GM18858 (cell line): ENCODE results near the gene KCNAB2.

Experiments used
- ATAC-seq: cut with Tn5 transposase; IDR thresholded peaks from one replicate; pipeline ENCODE4 v1.9.1; 2021; ENCODE audit not compliant: unreplicated experiment

Gene KCNAB2

DNA sequence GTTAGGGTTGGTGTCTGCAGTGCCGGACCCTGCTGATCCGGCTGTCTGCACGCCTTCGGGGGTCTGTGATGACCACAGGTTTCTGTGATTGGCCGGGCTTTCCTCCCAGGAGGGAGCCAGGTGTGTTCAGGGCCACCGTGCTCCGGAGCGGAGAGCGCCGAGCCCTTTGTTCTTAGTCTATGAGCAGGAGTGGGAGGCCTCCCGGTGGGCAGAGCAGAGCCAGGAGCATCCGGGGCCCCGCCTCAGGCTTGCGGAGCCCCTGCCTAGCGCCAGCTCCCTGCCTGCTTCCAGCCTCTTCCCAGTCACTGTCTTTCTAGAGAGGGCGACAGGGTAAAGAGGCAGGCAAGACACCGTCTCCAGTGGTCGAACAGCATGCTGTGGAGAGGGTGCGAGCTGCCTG lies 31.8 kb downstream of the KCNAB2 start:
- ATAC-seq = no peak

DNA sequence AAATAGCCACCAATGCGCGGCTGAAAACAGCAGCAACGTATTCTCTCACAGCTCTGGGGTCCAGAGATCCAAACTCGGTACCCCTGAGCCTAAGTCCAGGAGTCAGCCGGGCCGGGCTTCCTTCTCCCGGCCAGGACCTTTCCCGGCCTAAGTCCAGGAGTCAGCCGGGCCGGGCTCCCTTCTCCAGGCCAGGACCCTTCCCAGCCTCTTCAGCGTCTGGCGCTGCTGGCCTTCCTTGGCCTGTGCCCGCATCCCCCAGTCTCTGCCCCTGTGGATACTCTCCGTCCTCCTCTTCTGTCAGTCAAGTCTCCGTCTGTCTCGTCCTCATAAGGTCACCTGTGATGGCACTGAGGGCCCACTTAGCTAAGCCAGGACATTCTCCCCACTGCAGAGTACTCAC lies 32.2 kb downstream of the KCNAB2 start:
- no peak for ATAC-seq

GRCh38 chr1:6080469-6080868 lies 34.8 kb downstream of the KCNAB2 start:
- no peak for ATAC-seq

DNA sequence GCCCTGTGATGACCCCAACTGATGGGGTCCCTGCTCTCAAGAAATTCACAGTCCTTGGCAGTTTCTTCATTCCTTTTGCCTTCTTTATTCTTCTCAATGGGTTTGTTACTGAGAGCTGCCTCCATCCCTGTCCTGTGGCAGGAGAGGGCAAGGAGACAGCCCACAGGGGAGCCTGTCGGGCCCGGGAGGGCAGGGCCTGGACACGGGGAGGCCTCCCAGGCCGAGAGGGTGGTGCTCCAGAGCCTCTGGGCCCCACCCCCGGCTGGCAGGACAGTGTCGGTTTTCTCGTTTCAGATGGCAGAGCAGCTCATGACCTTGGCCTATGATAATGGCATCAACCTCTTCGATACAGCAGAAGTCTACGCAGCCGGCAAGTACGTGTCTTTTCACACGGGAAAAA lies 36.2 kb downstream of the KCNAB2 start:
- no peak for ATAC-seq

DNA sequence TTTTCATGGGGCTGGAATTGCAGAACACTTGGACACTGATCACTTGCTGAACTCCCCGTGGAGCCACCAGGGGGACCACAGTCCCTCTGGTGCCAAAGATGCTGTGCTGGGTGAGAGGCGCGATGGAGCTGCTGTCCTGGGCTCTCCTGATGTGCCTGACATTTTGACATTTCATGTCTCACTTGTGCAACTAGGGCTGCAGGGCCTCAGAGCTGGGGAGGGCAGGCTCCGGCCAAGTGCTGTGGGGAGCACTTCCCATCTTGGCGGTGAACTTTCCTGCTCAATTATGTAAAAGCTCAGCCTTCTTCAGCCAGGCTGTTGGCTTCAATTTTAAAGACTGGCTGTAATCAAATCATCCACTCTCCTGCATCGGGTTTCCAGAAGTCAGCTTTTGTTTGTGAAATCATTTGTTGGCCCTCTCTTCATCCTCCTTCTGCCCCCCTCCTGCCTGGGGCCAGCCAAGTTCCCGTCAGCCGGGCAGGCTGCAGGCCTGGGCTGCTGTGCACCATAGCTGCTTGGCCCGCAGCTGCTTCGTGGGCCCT lies 36.8 kb downstream of the KCNAB2 start:
- no peak for ATAC-seq

GRCh38 chr1:6083385-6083784 lies 37.7 kb downstream of the KCNAB2 start:
- ATAC-seq = no peak

DNA sequence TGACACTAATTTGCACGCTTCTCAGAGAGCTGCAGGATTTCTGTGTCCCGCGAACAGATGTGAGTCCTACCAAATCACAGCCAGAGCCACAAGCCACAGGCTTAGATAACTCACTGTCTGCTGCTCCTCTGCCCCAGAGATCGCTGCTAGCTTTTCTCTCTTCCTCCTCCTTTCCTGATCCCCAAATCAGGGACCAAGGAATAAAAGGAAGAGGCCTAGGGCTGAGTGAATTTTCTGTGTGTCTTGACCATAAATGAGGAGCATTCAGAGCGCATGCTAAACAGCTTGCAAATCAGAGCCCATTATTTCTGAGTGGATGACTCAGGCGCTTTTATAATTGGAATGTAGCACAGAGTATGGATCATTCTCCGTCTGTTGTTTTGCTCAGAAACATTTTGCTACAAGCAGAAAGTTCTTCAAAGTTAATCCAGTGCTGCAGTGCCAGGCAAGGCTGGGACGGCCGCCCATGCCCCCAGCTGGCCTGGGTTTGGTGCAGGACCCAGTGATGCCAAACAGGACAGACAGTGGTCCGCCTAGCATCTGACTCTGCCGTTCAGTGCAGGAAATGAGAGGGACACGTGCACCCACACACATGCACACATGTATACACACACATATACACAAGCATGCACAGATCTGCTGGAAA lies 38.2 kb downstream of the KCNAB2 start:
- ATAC-seq = no peak

DNA sequence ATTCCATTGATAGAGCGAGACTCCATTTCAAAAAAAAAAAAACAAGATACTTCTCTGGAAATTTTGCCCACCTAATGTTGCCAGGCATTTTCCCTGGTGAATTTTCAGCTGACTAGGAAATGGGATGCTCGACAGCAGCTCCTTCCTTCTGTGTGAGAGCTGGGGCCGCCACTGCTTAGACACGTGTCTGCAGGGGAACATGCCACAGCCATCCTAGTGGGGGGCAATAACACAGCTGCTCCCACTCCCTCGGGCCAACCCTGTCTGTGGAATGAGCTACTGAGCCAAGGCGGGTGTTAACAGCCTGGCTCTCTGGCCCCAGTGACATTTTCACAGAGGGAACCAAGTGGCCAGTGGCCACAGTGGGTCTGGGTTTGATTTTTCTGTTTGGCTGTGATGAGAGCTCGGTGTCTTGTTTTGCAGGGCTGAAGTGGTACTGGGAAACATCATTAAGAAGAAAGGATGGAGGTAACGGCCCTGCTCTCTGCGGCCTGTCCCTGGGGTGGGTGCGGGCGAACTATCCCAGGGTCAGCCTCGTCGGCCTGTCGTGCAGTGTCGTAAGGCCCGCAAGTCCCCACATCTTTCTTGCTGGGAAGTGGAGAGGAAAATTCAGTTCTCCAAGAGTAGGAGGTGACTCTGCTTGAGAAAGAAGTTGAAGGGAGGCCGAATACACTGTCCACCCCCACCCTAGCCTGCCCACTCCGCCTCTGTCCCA lies 39.2 kb downstream of the KCNAB2 start:
- ATAC-seq = no peak

GRCh38 chr1:6085666-6086065 lies 40.0 kb downstream of the KCNAB2 start:
- ATAC-seq = no peak

- ATAC-seq = no peak
Measured at GRCh38 chr1:6086358-6086757, 40.7 kb downstream of the KCNAB2 start.

DNA sequence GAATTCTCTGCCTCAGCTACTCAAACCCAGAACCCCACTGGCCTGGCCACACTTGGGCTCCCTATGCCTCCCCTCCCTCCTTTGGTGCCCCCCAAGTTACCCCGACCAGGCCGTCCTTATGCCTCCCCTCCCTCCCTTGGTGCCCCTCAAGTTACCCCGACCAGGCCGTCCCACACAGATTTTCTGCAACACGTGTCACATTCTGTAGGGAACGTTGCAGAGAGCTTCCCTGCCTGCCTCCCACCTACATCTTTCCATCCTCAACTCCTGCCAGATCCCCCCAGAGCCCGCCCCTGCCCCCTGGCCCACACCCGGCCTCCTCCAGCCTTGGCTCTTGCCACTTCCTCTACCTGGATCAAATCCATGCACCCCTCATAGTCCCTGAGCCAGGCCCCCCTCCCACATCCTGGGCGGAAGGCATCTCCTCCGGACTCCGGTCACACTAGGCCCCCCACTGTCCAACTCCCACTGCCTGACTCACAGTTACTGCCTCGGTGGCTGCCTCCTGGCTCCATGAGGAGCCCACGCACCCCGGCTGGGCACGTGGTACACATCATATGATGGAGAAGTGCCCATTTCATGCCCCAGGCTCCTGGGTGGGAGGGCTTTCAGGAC lies 41.2 kb downstream of the KCNAB2 start:
- no peak for ATAC-seq

DNA sequence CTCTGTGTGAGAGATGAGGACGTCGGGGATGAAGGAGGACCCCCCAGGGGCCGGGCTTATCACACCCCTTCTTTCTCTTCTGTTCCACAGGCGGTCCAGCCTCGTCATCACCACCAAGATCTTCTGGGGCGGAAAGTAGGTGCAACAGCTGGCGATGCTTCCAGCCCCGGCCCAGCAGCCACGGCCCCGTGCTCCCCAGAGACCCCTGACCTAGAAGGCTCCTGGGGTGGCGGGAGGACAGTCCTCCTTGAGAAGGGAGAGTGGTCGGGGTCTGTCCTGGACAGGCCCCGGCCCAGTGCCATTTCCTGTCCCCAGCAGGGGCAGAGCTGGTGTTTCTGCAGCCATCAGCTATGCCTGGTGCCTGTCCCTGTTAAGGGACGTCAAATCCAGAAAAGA lies 41.7 kb downstream of the KCNAB2 start:
- ATAC-seq = no peak

- ATAC-seq = no peak
Measured at GRCh38 chr1:6087958-6088357, 42.3 kb downstream of the KCNAB2 start.

GRCh38 chr1:6088956-6089355 lies 43.3 kb downstream of the KCNAB2 start:
- ATAC-seq = no peak

GRCh38 chr1:6090288-6090687 lies 44.6 kb downstream of the KCNAB2 start:
- no peak for ATAC-seq

- ATAC-seq = no peak
Measured at GRCh38 chr1:6090996-6091822, 45.5 kb downstream of the KCNAB2 start.

- ATAC-seq = no peak
Measured at GRCh38 chr1:6091823-6092109, 46.1 kb downstream of the KCNAB2 start.

- ATAC-seq = no peak
Measured at GRCh38 chr1:6092211-6092610, 46.5 kb downstream of the KCNAB2 start.

DNA sequence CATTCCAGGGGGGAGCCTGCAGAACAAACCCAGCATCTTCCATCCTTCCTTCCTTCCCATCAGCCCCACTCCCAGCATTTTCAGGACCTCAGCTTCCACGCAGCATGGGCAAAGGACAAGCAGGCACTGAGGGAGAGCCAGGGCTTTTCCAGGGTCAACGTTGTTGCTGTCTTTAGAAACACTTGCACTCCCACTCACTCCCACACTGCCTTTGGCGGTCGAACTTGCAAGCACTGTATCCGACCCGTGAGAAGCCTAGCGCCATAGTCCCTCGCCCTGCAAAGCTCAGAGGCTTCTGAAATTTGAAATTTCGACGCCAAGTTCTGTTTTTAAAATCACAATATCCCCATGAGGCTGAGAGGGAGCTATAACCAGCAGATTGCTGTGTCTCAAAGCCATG lies 47.4 kb downstream of the KCNAB2 start:
- no peak for ATAC-seq

DNA sequence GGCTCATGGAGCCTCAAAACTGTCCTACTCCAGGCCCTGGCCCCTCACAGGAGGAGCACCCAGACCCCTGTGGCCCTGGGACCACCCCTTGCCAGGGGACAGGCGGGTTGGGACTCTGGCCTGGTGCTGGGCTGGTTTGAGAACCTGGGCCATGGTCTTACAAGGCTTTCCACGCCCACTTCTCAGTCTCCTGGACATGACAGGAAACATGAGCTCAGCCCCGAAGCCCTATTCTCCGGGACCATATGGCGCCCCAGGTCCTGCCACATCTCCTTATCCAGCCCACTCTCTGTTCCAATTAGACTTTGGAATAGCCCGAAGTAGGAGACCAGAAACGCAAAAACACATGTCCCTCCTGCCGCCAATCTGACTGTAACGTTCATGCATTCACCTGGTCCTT lies 47.9 kb downstream of the KCNAB2 start:
- no peak for ATAC-seq

GRCh38 chr1:6094246-6094645 lies 48.6 kb downstream of the KCNAB2 start:
- no peak for ATAC-seq
